T-helper 1 cell (primary cell): ENCODE results near the gene MYO7A.

Experiments used
- DNase-seq, 5 donors: peaks; one replicate each; pipeline ENCODE4 v3.0.0-alpha.2; 2012 to 2020

Gene MYO7A

GRCh38 chr11:77167791-77168190, 39.7 kb downstream of the MYO7A start:
- no peak for DNase-seq

GRCh38 chr11:77170107-77170506, 42.1 kb downstream of the MYO7A start:
- DNase-seq = no peak

- DNase-seq = no peak
Observed at GRCh38 chr11:77171254-77171653, 43.2 kb downstream of the MYO7A start.

- DNase-seq = no peak
Observed at GRCh38 chr11:77171885-77172665, 44.0 kb downstream of the MYO7A start.

- DNase-seq = no peak
Observed at GRCh38 chr11:77172666-77172982, 44.6 kb downstream of the MYO7A start.

- no peak for DNase-seq
Observed at GRCh38 chr11:77173494-77173893, 45.4 kb downstream of the MYO7A start.

- DNase-seq = no peak
Observed at GRCh38 chr11:77174559-77174958, 46.5 kb downstream of the MYO7A start.

GRCh38 chr11:77175021-77175842, 47.2 kb downstream of the MYO7A start:
- no peak for DNase-seq

GRCh38 chr11:77175869-77176539, 48.0 kb downstream of the MYO7A start:
- no peak for DNase-seq

- no peak for DNase-seq
Observed at GRCh38 chr11:77176996-77177395, 49.0 kb downstream of the MYO7A start.

GRCh38 chr11:77178150-77178549, 50.1 kb downstream of the MYO7A start:
- DNase-seq = no peak

- DNase-seq = no peak
Observed at GRCh38 chr11:77179048-77179447, 51.0 kb downstream of the MYO7A start.

GRCh38 chr11:77179681-77180080, 51.6 kb downstream of the MYO7A start:
- no peak for DNase-seq

- no peak for DNase-seq
Observed at GRCh38 chr11:77180346-77180745, 52.3 kb downstream of the MYO7A start.

- DNase-seq = no peak
Observed at GRCh38 chr11:77181226-77181625, 53.2 kb downstream of the MYO7A start.

- DNase-seq = no peak
Observed at GRCh38 chr11:77181799-77182541, 53.9 kb downstream of the MYO7A start.

- no peak for DNase-seq
Observed at GRCh38 chr11:77182542-77183430, 54.7 kb downstream of the MYO7A start.

- DNase-seq = no peak
Observed at GRCh38 chr11:77183431-77183984, 55.5 kb downstream of the MYO7A start.

GRCh38 chr11:77184136-77184860, 56.3 kb downstream of the MYO7A start:
- no peak for DNase-seq

GRCh38 chr11:77186302-77186701, 58.3 kb downstream of the MYO7A start:
- DNase-seq = no peak
